Thoracic aorta (tissue), 2 donors: ENCODE results near the gene TTC36. TPM values are rescaled to one million over a fixed set of nuclear protein-coding genes. Genes with fewer than 3 reads are reported as not detected.

Source experiments
- ATAC-seq: fragments of 150-250 bp; one replicate; pipeline ENCODE4 v1.8.0; 2017; ENCODE audit warnings: low read depth; ENCODE audit not compliant: insufficient number of reproducible peaks, low FRiP score
- DNase-seq: peaks from one replicate; pipeline ENCODE4 v3.0.0-alpha.2; 2020; ENCODE audit warnings: low spot score
- H3K27ac ChIP-seq, 2 donors: fragments of 200-600 bp; sonication (generic); 1 replicate in 1 of 2; 2 replicates in 1 of 2; pipeline ENCODE4 v1.5.1; 2016; ENCODE audit warnings: mild to moderate bottlenecking in 2 of 2, moderate library complexity in 2 of 2
- H3K27me3 ChIP-seq: fragments of 200-600 bp; sonication (generic); replicated peaks from 2 replicates; pipeline ENCODE4 v1.6.0; 2016; ENCODE audit warnings: mild to moderate bottlenecking; ENCODE audit not compliant: insufficient read depth
- H3K36me3 ChIP-seq: fragments of 200-600 bp; sonication (generic); one replicate; pipeline ENCODE4 v1.5.1; 2016
- H3K4me1 ChIP-seq, 2 donors: fragments of 200-600 bp; sonication (generic); 1 replicate in 1 of 2; 2 replicates in 1 of 2; pipeline versions ENCODE4 v1.5.1 to v1.6.0; 2016; ENCODE audit warnings: low read depth in 2 of 2, mild to moderate bottlenecking in 1 of 2; ENCODE audit not compliant: control insufficient read depth in 1 of 2
- H3K4me3 ChIP-seq: fragments of 200-600 bp; sonication (generic); 2 replicates; pipeline ENCODE4 v1.5.1; 2016; ENCODE audit warnings: mild to moderate bottlenecking
- H3K9me3 ChIP-seq: fragments of 200-600 bp; sonication (generic); 2 replicates; pipeline ENCODE4 v1.5.1; 2016
- total RNA-seq, 2 donors: library from RNA; depleted of rRNA; stranded (reverse); fragments of >200 nt; gene quantifications; one replicate each; pipeline versions ENCODE4 v1.1.0 to v1.2.3, GENCODE V29; 2016
- TF ChIP-seq, protein P1 (sequence below): fragments of 200-600 bp; sonication (generic); IDR thresholded peaks from one replicate; pipeline ENCODE4 v1.5.1; 2019; ENCODE audit warnings: antibody characterized with exemption

TTC36 gene
- total RNA-seq, 2 donors from 2014 or later, result 1.4 to 1.5 TPM

DNA sequence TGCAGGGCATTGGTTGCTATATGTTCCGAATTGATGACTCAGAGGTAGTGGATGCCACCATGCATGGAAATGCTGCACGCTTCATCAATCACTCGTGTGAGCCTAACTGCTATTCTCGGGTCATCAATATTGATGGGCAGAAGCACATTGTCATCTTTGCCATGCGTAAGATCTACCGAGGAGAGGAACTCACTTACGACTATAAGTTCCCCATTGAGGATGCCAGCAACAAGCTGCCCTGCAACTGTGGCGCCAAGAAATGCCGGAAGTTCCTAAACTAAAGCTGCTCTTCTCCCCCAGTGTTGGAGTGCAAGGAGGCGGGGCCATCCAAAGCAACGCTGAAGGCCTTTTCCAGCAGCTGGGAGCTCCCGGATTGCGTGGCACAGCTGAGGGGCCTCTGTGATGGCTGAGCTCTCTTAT, 5.4 kb upstream of the TTC36 start:
- DNase-seq (no peak), ATAC-seq (no peak)
- Histone ChIP-seq H3K4me3 (no peak overlapping the region), H3K9me3 (no peaks in the 10 kb centered on the region), H3K27me3 (no peaks in the 10 kb centered on the region), H3K4me1 (no peaks in the 10 kb centered on the region), H3K27ac (no peak overlapping the region), H3K36me3 (peaks cover 49% of the 10 kb centered on the region)
- TF ChIP-seq, protein P1, sequence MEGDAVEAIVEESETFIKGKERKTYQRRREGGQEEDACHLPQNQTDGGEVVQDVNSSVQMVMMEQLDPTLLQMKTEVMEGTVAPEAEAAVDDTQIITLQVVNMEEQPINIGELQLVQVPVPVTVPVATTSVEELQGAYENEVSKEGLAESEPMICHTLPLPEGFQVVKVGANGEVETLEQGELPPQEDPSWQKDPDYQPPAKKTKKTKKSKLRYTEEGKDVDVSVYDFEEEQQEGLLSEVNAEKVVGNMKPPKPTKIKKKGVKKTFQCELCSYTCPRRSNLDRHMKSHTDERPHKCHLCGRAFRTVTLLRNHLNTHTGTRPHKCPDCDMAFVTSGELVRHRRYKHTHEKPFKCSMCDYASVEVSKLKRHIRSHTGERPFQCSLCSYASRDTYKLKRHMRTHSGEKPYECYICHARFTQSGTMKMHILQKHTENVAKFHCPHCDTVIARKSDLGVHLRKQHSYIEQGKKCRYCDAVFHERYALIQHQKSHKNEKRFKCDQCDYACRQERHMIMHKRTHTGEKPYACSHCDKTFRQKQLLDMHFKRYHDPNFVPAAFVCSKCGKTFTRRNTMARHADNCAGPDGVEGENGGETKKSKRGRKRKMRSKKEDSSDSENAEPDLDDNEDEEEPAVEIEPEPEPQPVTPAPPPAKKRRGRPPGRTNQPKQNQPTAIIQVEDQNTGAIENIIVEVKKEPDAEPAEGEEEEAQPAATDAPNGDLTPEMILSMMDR, result no peak

DNA sequence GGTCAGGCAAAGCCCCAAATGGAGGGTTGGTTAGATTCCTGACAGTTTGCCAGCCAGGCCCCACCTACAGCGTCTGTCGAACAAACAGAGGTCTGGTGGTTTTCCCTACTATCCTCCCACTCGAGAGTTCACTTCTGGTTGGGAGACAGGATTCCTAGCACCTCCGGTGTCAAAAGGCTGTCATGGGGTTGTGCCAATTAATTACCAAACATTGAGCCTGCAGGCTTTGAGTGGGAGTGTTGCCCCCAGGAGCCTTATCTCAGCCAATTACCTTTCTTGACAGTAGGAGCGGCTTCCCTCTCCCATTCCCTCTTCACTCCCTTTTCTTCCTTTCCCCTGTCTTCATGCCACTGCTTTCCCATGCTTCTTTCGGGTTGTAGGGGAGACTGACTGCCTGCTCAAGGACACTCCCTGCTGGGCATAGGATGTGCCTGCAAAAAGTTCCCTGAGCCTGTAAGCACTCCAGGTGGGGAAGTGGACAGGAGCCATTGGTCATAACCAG, 4.7 kb upstream of the TTC36 start:
- Histone ChIP-seq H3K4me3 (no peak overlapping the region), H3K27me3 (no peaks in the 10 kb centered on the region), H3K4me1 (no peaks in the 10 kb centered on the region), H3K9me3 (no peaks in the 10 kb centered on the region), H3K36me3 (peaks cover 46% of the 10 kb centered on the region), H3K27ac (no peak overlapping the region)
- DNase-seq (no peak), ATAC-seq (no peak)
- TF ChIP-seq, protein P1, result peak; percentile 6

DNA sequence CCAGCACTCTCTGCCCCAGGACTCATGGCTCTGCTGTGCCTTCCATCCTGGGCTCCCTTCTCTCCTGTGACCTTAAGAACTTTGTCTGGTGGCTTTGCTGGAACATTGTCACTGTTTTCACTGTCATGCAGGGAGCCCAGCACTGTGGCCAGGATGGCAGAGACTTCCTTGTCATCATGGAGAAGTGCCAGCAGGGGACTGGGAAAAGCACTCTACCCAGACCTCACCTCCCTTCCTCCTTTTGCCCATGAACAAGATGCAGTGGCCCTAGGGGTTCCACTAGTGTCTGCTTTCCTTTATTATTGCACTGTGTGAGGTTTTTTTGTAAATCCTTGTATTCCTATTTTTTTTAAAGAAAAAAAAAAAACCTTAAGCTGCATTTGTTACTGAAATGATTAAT, 2.9 kb upstream of the TTC36 start:
- ATAC-seq, result no peak

DNA sequence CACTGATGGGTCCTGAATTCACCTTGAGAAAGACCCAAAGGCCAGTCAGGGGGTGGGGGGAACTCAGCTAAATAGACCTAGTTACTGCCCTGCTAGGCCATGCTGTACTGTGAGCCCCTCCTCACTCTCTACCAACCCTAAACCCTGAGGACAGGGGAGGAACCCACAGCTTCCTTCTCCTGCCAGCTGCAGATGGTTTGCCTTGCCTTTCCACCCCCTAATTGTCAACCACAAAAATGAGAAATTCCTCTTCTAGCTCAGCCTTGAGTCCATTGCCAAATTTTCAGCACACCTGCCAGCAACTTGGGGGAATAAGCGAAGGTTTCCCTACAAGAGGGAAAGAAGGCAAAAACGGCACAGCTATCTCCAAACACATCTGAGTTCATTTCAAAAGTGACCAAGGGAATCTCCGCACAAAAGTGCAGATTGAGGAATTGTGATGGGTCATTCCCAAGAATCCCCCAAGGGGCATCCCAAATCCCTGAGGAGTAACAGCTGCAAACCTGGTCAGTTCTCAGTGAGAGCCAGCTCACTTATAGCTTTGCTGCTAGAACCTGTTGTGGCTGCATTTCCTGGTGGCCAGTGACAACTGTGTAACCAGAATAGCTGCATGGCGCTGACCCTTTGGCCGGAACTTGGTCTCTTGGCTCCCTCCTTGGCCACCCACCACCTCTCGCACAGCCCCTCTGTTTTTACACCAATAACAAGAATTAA, 2.4 kb upstream of the TTC36 start:
- H3K27ac ChIP-seq, result no peak overlapping the region
- TF ChIP-seq, protein P1, result no peak
- H3K36me3 ChIP-seq, result peaks cover 31% of the 10 kb centered on the region
- peaks cover under 1 to 8% of the 10 kb centered on the region in 2 donors for H3K4me1 ChIP-seq
- no peak overlapping the region for H3K4me3 ChIP-seq
- no peak for ATAC-seq
- H3K27me3 ChIP-seq, result no peaks in the 10 kb centered on the region
- H3K9me3 ChIP-seq, result no peaks in the 10 kb centered on the region
- DNase-seq, result no peak

More for the DNA sequence above, 2.9 kb upstream of the TTC36 start:
- DNase-seq, result no peak
- Histone ChIP-seq H3K36me3 (peaks cover 36% of the 10 kb centered on the region), H3K4me3 (no peak overlapping the region), H3K27ac (no peak overlapping the region), H3K27me3 (no peaks in the 10 kb centered on the region), H3K9me3 (no peaks in the 10 kb centered on the region), H3K4me1 (peaks cover 0 to 2% of the 10 kb centered on the region in 2 donors)
- TF ChIP-seq, protein P1, result no peak

DNA sequence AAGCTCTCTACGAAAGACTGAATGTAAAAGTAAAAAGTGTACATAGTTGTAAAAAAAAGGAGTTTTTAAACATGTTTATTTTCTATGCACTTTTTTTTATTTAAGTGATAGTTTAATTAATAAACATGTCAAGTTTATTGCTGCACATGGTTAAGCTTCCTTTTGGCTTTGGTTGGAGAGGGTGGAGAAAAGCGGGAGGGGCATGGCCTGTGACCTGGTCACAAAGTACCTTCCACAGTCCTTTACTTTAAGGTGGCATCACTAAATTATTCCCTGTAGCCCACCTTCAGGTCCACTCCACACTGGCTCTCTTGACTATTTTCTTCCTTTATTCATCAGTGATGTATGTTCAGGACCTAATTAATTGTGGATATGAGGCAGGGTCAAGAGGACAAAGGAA, 586 bp upstream of the TTC36 start:
- H3K27ac ChIP-seq, result no peak overlapping the region
- H3K36me3 ChIP-seq, result peaks cover 13% of the 10 kb centered on the region
- H3K4me1 ChIP-seq, result peaks cover 6 to 15% of the 10 kb centered on the region in 2 donors
- H3K27me3 ChIP-seq, result no peaks in the 10 kb centered on the region
- no peak overlapping the region for H3K4me3 ChIP-seq
- ATAC-seq (no peak), DNase-seq (no peak)
- no peaks in the 10 kb centered on the region for H3K9me3 ChIP-seq
- TF ChIP-seq, protein P1, result no peak
